IgD-negative memory B cell (primary cell): Measurements from ENCODE around the gene ZFP64. TPM values are rescaled to one million over a fixed set of nuclear protein-coding genes. Genes with fewer than 3 reads are reported as not detected.
"Not testable (repeated sequence)": the region's sequence is repeated elsewhere in the genome, so short reads cannot be mapped to it uniquely, and the experiment has no call there.

Experiments used
- H3K27ac Mint-ChIP-seq, 3 donors: one replicate each; pipeline ENCODE4 v1.8.0; 2020 to 2022; ENCODE audit warnings: mild to moderate bottlenecking in 3 of 3, mixed read lengths in 3 of 3, moderate library complexity in 1 of 3
- H3K27me3 Mint-ChIP-seq: one replicate; pipeline ENCODE4 v1.8.0; 2021; ENCODE audit warnings: mixed read lengths
- H3K36me3 Mint-ChIP-seq: one replicate; pipeline ENCODE4 v1.8.0; 2020; ENCODE audit warnings: mild to moderate bottlenecking, mixed read lengths
- H3K4me1 Mint-ChIP-seq, 3 donors: one replicate each; pipeline ENCODE4 v1.8.0; 2020 to 2022; ENCODE audit warnings: mixed read lengths in 3 of 3, mild to moderate bottlenecking in 1 of 3
- H3K4me3 Mint-ChIP-seq, 4 donors: one replicate each; pipeline ENCODE4 v1.8.0; 2020 to 2022; ENCODE audit warnings: mild to moderate bottlenecking in 4 of 4, mixed read lengths in 4 of 4, moderate library complexity in 3 of 4
- H3K9me3 Mint-ChIP-seq, 3 donors: one replicate each; pipeline ENCODE4 v1.8.0; 2020 to 2021; ENCODE audit warnings: mixed read lengths in 3 of 3, mild to moderate bottlenecking in 1 of 3
- polyA plus RNA-seq: library from polyadenylated mRNA; unstranded; fragments of 300-500 nt; fragmentation: Illumina TruSeq; gene quantifications from one replicate; pipeline ENCODE4 v1.2.3, GENCODE V29; 2021

ZFP64 gene
- polyA plus RNA-seq, 1 donor from 2014 or later: 12.8 TPM

DNA sequence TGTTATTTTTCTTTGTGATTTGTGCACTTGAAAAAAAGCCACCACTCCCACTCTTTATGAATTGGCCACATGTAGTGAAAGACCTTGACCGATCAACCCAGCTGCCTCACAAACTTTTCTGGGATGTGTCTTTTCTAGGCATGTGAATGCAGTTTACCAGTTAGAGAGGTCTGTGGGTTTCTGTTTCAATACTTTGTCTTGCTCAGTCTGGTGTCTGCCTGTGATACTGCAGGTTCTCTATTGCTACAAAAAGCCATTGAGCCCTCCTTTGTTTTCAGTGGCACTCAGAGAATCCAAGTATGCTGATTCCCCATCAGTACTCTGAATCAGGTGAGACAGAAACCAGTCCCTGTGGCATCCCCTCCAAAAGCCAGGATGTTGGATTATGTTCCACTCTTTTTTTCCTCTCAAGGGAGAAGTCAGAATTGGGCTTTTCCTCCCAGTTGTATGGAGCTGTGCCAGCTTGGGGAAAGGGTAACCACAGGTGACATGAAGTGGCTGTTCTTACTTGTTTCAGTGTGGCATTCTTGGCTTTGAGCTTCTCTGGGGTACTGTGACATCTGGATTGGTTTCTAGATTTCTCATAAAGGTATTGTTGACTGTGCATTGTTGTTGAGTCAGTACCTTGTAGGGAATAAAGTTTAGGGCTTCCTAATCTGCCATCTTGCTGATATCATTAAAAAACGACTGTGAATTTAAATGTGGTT is 26.3 kb upstream of the ZFP64 start:
- H3K4me1 Mint-ChIP-seq: peaks cover 0 to 2% (median 0%) of the 10 kb centered on the region in 3 donors
- H3K27me3 Mint-ChIP-seq: peaks cover 14% of the 10 kb centered on the region
- H3K36me3 Mint-ChIP-seq: no peaks in the 10 kb centered on the region
- peak overlapping the region in 1 of 4 donors; percentile 22 for H3K4me3 Mint-ChIP-seq
- peaks cover 11 to 15% (median 12%) of the 10 kb centered on the region in 3 donors for H3K9me3 Mint-ChIP-seq
- no peak overlapping the region for H3K27ac Mint-ChIP-seq

GRCh38 chr20:52213995-52214394 is 22.4 kb upstream of the ZFP64 start:
- H3K4me3 Mint-ChIP-seq: no peak overlapping the region
- peaks cover 14% of the 10 kb centered on the region for H3K27me3 Mint-ChIP-seq
- H3K4me1 Mint-ChIP-seq: no peaks in the 10 kb centered on the region
- H3K27ac Mint-ChIP-seq: no peak overlapping the region
- H3K9me3 Mint-ChIP-seq: peaks cover 7 to 13% (median 11%) of the 10 kb centered on the region in 3 donors
- no peaks in the 10 kb centered on the region for H3K36me3 Mint-ChIP-seq

GRCh38 chr20:52212943-52213342 is 21.4 kb upstream of the ZFP64 start:
- H3K27ac Mint-ChIP-seq: no peak overlapping the region
- H3K9me3 Mint-ChIP-seq: peaks cover 7 to 11% (median 10%) of the 10 kb centered on the region in 3 donors
- no peaks in the 10 kb centered on the region for H3K4me1 Mint-ChIP-seq
- H3K27me3 Mint-ChIP-seq: peaks cover 14% of the 10 kb centered on the region
- no peaks in the 10 kb centered on the region for H3K36me3 Mint-ChIP-seq
- no peak overlapping the region for H3K4me3 Mint-ChIP-seq

GRCh38 chr20:52210037-52210990 is 18.7 kb upstream of the ZFP64 start:
- H3K36me3 Mint-ChIP-seq: no peaks in the 10 kb centered on the region
- peaks cover 13% of the 10 kb centered on the region for H3K27me3 Mint-ChIP-seq
- H3K4me1 Mint-ChIP-seq: no peaks in the 10 kb centered on the region
- no peak overlapping the region for H3K4me3 Mint-ChIP-seq
- H3K9me3 Mint-ChIP-seq: peaks cover 3 to 8% (median 4%) of the 10 kb centered on the region in 3 donors
- H3K27ac Mint-ChIP-seq: no peak overlapping the region

DNA sequence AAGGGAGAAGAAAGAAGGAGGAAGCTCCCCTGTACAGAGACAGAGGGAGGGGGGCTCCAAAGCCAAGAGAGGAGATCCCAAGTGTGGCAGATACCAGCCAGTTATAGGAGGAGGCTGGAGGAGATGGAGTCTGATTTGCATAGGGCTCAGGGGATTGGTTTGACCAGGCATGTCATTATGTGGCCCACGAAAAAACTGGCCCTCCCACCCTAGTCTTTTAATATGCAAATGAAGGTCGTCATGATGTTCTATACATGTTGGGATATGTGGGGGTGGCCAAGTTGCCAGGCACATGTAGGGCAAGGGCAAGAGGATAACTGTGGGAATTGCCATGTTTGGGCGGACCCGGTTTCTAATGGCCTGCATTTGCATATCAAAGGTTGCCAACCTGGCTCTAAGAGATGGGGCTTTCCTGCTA is 17.6 kb upstream of the ZFP64 start:
- Mint-ChIP-seq H3K27ac (no peak overlapping the region), H3K4me3 (no peak overlapping the region), H3K9me3 (peaks cover 3 to 8% (median 4%) of the 10 kb centered on the region in 3 donors), H3K36me3 (no peaks in the 10 kb centered on the region), H3K27me3 (peaks cover 13% of the 10 kb centered on the region), H3K4me1 (no peaks in the 10 kb centered on the region)

DNA sequence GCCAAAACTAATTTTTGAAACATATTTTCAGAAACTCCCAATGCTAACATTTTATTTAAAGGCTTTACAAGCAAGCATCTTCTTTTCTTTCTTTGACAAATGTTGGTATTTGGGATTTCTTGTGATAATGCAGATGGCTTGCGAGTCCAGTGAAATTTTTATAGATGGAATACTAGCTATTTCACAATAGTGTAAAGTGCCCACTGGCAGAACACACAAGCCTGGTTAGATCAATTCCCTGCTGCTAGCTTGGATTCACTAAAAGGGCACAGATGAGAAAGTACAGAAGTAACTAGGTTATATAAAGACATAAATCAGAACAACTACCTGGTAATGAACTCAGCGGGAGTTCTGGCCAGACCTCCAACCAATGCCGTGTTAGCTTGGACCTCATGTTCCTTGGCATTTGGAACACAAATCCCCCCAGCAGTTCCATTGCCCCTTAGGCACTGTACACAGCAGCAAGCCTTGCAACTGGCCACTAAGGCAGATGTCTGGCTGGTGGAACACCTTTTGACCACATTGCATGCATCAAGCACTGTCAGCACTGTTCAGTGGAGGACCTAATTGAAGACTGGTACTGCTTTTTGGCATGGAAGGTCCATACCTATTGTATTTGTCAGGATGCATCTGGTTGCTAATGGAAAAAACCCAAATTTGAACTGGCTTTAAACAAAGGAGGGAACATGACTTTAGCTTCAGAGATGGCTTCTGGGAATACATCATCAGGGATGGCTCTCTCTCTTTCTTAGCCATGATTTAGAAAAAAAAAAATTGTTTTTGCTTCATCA is 15.6 kb upstream of the ZFP64 start:
- no peak overlapping the region for H3K4me3 Mint-ChIP-seq

GRCh38 chr20:52204136-52204535 is 12.6 kb upstream of the ZFP64 start:
- Mint-ChIP-seq H3K9me3 (no peaks in the 10 kb centered on the region), H3K27me3 (peaks cover 4% of the 10 kb centered on the region), H3K27ac (no peak overlapping the region)

More for the DNA sequence above, 15.6 kb upstream of the ZFP64 start:
- no peaks in the 10 kb centered on the region for H3K36me3 Mint-ChIP-seq
- H3K9me3 Mint-ChIP-seq: peaks cover 0 to 8% (median 0%) of the 10 kb centered on the region in 3 donors
- H3K27ac Mint-ChIP-seq: no peak overlapping the region
- H3K4me1 Mint-ChIP-seq: no peaks in the 10 kb centered on the region
- H3K27me3 Mint-ChIP-seq: peaks cover 9% of the 10 kb centered on the region

GRCh38 chr20:52201395-52201794 is 9.8 kb upstream of the ZFP64 start:
- no peaks in the 10 kb centered on the region for H3K9me3 Mint-ChIP-seq
- no peak overlapping the region for H3K27ac Mint-ChIP-seq
- H3K4me1 Mint-ChIP-seq: no peaks in the 10 kb centered on the region
- no peaks in the 10 kb centered on the region for H3K27me3 Mint-ChIP-seq
- H3K36me3 Mint-ChIP-seq: peaks cover 2% of the 10 kb centered on the region
- H3K4me3 Mint-ChIP-seq: no peak overlapping the region

More at GRCh38 chr20:52204136-52204535, 12.6 kb upstream of the ZFP64 start:
- H3K36me3 Mint-ChIP-seq: no peaks in the 10 kb centered on the region
- H3K4me3 Mint-ChIP-seq: no peak overlapping the region
- H3K4me1 Mint-ChIP-seq: no peaks in the 10 kb centered on the region

GRCh38 chr20:52200870-52201269 is 9.3 kb upstream of the ZFP64 start:
- Mint-ChIP-seq H3K27me3 (no peaks in the 10 kb centered on the region), H3K4me3 (no peak overlapping the region), H3K36me3 (peaks cover 2% of the 10 kb centered on the region), H3K9me3 (no peaks in the 10 kb centered on the region), H3K4me1 (no peaks in the 10 kb centered on the region), H3K27ac (no peak overlapping the region)

DNA sequence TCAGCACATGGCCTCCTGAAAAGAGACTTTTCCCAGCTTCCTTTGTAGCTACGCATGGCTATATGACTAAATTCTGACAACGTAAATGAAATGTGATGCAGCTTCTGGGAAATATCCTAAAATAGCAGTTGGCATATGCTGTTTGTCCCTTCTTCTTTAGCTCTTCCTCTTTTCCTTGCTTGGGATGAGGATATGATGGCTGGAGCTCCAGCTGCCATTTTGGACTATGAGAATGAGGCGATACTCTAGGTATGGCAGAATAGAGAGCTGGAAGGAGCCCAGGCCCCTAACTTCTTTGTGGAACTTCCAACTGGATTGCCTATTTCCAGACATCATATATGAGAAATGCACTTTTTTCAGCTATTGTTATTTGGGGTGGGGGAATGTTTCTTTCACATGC is 5.3 kb upstream of the ZFP64 start:
- no peak overlapping the region for H3K4me3 Mint-ChIP-seq

DNA sequence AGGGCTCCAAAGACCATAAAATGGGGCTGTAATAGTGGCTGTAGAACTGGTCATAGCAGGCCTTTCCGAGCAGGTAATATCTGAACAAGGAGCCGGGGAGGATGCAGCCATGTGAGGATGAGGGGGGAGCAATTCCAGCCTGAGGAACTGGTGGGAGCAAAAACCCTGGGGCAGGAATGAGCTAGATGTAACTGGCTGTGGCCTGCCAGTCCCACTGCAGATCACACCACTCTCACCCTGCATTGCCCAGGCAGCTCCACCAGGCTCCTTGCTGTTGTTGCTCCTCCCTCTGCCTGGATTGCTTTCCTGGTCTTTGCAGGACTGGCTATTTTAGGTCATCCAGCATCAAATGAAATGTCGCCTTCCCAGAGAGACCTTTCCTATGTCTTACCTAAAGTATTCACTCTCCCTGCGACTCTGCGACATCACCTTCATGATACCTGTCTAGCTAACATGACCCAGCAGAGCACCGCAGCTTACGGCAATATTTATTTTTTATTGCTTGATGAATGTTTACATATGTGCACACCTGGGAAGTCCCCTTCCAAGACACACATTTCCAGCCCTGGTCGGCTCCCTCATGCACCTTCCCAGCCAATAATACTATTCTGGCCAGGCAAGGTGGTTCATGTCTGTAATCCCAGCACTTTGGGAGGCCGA is 2.4 kb upstream of the ZFP64 start:
- peaks cover 4 to 11% (median 9%) of the 10 kb centered on the region in 3 donors for H3K4me1 Mint-ChIP-seq
- H3K4me3 Mint-ChIP-seq: peak overlapping the region in 1 of 4 donors; percentile 50
- H3K9me3 Mint-ChIP-seq: no peaks in the 10 kb centered on the region

More for the DNA sequence above, 5.3 kb upstream of the ZFP64 start:
- H3K27ac Mint-ChIP-seq: no peak overlapping the region
- no peaks in the 10 kb centered on the region for H3K27me3 Mint-ChIP-seq
- H3K36me3 Mint-ChIP-seq: peaks cover 2% of the 10 kb centered on the region
- no peaks in the 10 kb centered on the region for H3K9me3 Mint-ChIP-seq
- H3K4me1 Mint-ChIP-seq: peaks cover 3 to 7% (median 4%) of the 10 kb centered on the region in 3 donors

DNA sequence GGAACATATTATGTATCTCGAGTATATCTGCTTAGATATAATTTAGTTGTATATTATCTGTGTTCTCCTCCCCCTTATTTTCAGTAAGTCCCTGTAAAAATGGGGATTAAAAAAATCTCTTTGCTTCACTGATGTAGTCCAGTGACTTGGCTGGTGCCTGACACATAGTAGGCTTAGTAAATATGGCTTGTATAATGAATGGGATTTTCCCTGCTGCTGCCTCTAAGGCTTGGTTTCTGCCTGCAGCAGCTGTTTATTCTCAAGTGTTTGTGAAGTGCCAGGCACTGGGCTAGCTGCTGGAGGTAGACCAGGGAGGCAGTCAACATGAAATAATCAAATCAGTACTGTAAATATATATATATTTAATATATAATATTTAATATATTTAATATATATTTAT is 1.6 kb upstream of the ZFP64 start:
- Mint-ChIP-seq H3K4me3 (peak overlapping the region; percentile 86 to 99 (median 94)), H3K4me1 (peaks cover 4 to 11% (median 9%) of the 10 kb centered on the region in 3 donors), H3K27me3 (no peaks in the 10 kb centered on the region), H3K9me3 (no peaks in the 10 kb centered on the region), H3K27ac (peak overlapping the region in 2 of 3 donors; percentile 15 to 26), H3K36me3 (peaks cover 2% of the 10 kb centered on the region)

More for the DNA sequence above, 2.4 kb upstream of the ZFP64 start:
- no peaks in the 10 kb centered on the region for H3K27me3 Mint-ChIP-seq
- H3K36me3 Mint-ChIP-seq: peaks cover 2% of the 10 kb centered on the region
- no peak overlapping the region for H3K27ac Mint-ChIP-seq

- not testable (repeated sequence) for H3K9me3 Mint-ChIP-seq, H3K36me3 Mint-ChIP-seq, H3K27me3 Mint-ChIP-seq
- peaks cover 4 to 11% (median 9%) of the 10 kb centered on the region in 3 donors for H3K4me1 Mint-ChIP-seq
- H3K4me3 Mint-ChIP-seq: peak overlapping the region; percentile 86 to 99 (median 94)
- peak overlapping the region in 2 of 3 donors; percentile 69 to 90 for H3K27ac Mint-ChIP-seq
These were observed 1.1 kb upstream of the ZFP64 start for GRCh38 chr20:52192719-52193007.
